AG04450 (cell line): ENCODE data around the gene COPS3. TPM values are rescaled to one million over a fixed set of nuclear protein-coding genes. Genes with fewer than 3 reads are reported as not detected.
A peak's percentile ranks its signal among the peaks of the same experiment; 100 is the strongest.

Experiments used
- CTCF ChIA-PET: fragments of 300-600, 350-600 bp; formaldehyde crosslinking; extraction: SDS; loops from one replicate; lab custom pipeline; 2022; ENCODE audit warnings: antibody characterized with exemption, inconsistent platforms; lab: Charles Lee
- POLR2A ChIA-PET: fragments of 350-600 bp; formaldehyde crosslinking; extraction: SDS; loops from one replicate; lab custom pipeline; 2021; ENCODE audit warnings: antibody characterized with exemption, inconsistent platforms; lab: Yijun Ruan, JAX
- DNase-seq: peaks from one replicate; pipeline ENCODE4 v3.0.0-alpha.2; 2011; ENCODE audit warnings: low read depth, low spot score
- H3K27ac ChIP-seq: one replicate; pipeline ENCODE4 v1.5.1; 2012; ENCODE audit warnings: low read depth, low read length, control low read depth
- H3K27me3 ChIP-seq: one replicate; pipeline ENCODE4 v1.6.0; 2012; ENCODE audit warnings: low read length; ENCODE audit not compliant: control insufficient read depth, insufficient read depth
- H3K4me3 ChIP-seq: 2 replicates; pipeline ENCODE4 v1.5.1; 2011; ENCODE audit warnings: mild to moderate bottlenecking, low read depth, low read length, control low read depth
- H3K9me3 ChIP-seq: 2 replicates; pipeline ENCODE4 v1.5.1; 2012; ENCODE audit warnings: low read length; ENCODE audit not compliant: control insufficient read depth, insufficient read depth
- polyA plus RNA-seq: library from polyadenylated mRNA; depleted of rRNA; stranded (reverse); fragments of >200 nt; gene quantifications from 2 replicates; pipeline ENCODE4 v1.2.3, GENCODE V29; 2011
- TF ChIP-seq, protein P1 (sequence below): IDR thresholded peaks from 2 replicates; pipeline ENCODE4 v1.5.1; 2011; ENCODE audit warnings: low read depth, low read length, control low read depth, inconsistent platforms

The COPS3 gene
- polyA plus RNA-seq, 1 experiment, result 91.2 TPM

DNA sequence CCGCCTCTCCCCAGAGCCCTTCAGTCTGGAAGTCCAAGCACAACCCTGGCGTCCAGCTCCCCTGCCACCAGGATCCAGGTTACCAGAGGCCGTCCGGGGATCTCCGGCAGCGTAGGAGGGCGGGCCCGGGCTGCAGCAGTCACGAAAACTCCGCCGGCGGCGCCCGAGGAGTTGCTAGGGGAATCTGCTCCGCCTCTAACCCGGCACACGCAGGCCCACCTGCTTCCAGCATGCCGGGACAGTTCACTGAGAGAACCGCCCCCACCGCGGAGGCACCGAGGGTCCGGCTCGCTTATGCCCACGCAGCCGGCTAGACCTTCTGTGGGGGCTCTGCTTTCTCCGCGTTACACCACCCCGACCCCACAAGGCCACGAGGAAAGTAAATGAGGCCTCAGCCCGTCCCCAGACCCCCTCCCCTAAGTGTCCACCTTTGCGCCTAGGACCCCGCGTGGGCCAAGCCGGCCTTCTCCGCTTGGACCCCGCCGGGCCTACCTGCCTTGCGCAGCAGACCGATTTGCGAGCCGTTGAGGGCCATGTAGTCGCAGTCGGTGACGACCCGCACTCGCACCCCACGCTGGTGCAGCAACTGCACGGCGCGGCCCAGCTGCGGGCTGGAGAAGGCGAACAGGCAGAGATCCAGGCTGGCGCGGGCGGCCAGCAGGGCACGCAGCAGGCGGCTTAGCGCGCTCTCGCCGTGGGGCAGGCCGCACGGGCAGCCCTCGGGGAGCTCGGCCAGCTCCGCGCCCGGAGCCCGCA is 75.5 kb downstream of the COPS3 start:
- no peaks in the 10 kb centered on the region for H3K27me3 ChIP-seq
- TF ChIP-seq, protein P1, sequence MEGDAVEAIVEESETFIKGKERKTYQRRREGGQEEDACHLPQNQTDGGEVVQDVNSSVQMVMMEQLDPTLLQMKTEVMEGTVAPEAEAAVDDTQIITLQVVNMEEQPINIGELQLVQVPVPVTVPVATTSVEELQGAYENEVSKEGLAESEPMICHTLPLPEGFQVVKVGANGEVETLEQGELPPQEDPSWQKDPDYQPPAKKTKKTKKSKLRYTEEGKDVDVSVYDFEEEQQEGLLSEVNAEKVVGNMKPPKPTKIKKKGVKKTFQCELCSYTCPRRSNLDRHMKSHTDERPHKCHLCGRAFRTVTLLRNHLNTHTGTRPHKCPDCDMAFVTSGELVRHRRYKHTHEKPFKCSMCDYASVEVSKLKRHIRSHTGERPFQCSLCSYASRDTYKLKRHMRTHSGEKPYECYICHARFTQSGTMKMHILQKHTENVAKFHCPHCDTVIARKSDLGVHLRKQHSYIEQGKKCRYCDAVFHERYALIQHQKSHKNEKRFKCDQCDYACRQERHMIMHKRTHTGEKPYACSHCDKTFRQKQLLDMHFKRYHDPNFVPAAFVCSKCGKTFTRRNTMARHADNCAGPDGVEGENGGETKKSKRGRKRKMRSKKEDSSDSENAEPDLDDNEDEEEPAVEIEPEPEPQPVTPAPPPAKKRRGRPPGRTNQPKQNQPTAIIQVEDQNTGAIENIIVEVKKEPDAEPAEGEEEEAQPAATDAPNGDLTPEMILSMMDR, result no peak
- H3K4me3 ChIP-seq, result peak overlapping the region; percentile 58
- no peak overlapping the region for H3K27ac ChIP-seq
- ChIA-PET POLR2A (no interaction called here), CTCF (no interaction called here)
- DNase-seq, result no peak
- H3K9me3 ChIP-seq, result no peaks in the 10 kb centered on the region; the same call in 1 of the 2 replicates

- Histone ChIP-seq H3K27ac (no peak overlapping the region), H3K9me3 (no peaks in the 10 kb centered on the region; the same call in 1 of the 2 replicates), H3K4me3 (peak overlapping the region; percentile 58), H3K27me3 (no peaks in the 10 kb centered on the region)
- DNase-seq, result no peak
- TF ChIP-seq, protein P1, result no peak
- POLR2A ChIA-PET, result no interaction called here
- CTCF ChIA-PET, result no interaction called here
Measured at GRCh38 chr17:17204635-17205231, 76.3 kb downstream of the COPS3 start.

DNA sequence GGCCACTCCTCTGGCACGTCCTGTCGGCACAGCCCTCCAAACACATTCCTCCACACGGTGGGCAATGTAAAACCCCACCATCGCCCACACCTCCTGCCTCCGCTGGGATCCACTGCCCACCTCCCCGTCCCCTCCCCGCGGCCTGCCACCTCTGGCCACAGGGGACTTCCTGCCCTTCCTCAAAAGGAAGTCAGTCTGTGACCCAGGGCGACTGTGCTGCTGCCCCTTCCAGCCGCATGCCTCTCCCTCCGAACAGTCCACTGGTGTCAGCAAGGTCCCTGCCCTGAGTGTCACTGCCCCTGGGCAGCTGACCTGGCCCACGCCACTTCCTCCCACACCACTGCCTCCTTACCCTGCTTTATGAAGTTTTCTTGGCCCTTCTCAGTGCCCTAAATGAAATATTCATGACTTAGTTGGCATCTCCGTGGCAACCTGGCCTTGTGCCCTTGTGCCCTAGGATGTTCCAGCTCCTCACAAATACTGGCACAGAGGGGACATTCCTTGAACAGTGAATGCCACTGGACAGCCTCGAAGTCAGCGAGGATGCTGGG is 76.9 kb downstream of the COPS3 start:
- TF ChIP-seq, protein P1, result no peak
- Histone ChIP-seq H3K4me3 (no peak overlapping the region), H3K9me3 (no peaks in the 10 kb centered on the region; the same call in 1 of the 2 replicates), H3K27ac (no peak overlapping the region), H3K27me3 (no peaks in the 10 kb centered on the region)
- ChIA-PET POLR2A (no interaction called here), CTCF (no interaction called here)
- no peak for DNase-seq

DNA sequence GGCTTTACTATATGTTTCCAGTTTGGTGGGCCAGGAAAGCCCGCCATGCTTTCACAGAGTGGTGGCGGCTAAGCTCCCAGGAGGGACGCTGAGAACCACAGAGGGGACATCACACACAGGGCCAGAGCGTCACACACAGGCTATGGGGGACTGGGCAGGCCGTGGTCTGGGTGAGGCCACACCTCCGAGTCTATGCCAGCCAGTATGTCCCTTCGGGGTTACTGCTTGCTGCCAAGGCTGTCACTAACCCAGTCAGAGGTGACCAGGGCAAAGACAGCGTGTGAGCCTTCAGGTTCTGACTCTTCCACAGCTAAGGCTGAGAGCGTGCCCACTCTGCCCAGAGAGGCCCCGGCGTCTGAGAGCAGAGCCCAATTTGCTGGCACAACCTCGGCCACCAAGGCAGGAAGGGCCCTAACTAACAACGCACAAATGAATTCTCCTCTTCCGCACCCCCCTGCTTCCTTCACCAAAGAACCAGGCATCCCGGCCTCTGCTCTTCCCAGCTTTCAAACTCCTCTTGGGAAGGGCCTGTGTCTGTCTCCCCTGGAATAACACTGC is 77.8 kb downstream of the COPS3 start:
- POLR2A ChIA-PET, result no interaction called here
- Histone ChIP-seq H3K4me3 (no peak overlapping the region), H3K9me3 (no peaks in the 10 kb centered on the region; the same call in 1 of the 2 replicates), H3K27ac (no peak overlapping the region), H3K27me3 (no peaks in the 10 kb centered on the region)
- DNase-seq, result no peak
- TF ChIP-seq, protein P1, result no peak
- CTCF ChIA-PET, result interaction anchor here (0.6 kb wide), 1 partner anchor 57 kb away, joined by 8 read pairs; no protein-coding TSS in a partner anchor
